NCI-H524 treated with DMSO at 0.1 percent for 48 hours (cell line): Measurements from ENCODE around the gene LXN.

Experiments used
- DNase-seq: peaks from one replicate; lab custom pipeline; 2025; lab: John Stamatoyannopoulos, UW

Gene LXN

DNA sequence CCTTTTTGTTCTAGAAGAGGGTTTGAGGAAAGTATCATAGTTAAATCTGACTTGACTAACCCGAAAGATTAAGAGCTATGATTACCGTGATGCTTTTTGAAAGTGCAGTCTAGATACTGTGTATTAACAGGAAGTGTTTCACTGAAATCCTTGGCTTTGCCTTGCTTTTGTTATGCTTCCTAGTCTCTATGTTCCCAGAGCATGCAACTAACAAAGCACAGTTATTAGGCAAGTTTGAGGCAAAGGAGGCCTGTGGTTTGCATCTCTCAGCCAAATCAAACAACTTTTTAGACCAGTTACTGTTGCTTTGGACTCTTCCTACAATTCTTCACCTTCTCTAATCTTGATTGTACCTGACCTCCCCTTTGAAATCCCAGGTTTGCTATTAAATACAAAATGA is 3.9 kb downstream of the LXN start:
- DNase-seq, result no peak

DNA sequence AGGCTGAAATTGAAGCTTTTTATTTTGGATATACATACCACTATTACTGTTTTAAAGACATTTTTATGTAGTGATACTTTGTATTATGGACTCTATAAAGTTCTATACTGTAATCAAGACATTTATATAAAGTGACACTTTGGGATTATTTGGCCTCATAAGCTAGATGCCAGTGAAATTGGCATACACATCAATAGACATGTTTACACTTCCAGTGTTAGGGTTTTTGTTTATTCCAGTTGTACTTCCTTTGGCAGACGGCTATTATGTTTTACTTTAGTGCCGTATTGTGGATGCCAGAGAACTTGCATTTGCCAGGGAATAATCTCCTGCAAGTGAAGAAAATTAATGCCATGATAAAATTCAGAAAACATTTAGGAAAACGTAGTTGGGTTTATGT is 6.0 kb downstream of the LXN start:
- DNase-seq, result no peak

DNA sequence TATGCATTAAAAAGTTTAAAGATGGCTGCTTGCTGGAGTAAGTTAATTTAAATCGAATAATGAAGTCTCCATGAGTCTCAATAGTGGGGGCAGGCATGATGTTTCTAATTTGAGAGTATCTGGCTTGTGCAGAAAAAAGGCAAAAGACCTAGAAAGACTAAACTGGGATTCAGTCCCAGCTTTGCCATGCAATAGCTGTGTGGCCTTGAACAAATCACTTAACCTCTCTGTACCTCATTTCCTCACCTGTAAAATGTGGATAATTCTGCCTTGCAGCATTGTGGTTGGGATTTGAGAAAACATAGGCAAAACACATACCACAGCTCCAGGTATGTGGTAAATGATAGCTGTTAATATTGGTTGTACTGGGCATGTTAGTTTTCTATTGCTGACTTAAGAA is 8.6 kb downstream of the LXN start:
- no peak for DNase-seq

DNA sequence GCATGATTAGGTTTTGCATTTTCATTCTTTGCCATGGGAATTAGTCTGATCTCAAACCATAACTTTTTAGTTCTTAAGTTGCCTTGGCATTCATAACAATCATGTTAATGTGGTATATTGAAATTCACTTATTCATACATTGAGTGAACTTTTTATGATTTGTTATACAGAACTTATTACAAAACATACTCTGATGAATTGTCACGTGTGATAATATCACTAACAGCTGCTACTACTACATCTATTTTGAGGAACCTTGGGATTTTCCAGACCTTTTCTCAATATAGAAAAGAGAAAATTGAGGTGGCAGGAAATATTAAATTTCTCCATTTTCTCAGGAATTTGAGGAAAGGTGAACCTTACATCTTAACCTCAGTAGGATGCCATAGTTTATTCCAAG is 9.2 kb downstream of the LXN start:
- no peak for DNase-seq

DNA sequence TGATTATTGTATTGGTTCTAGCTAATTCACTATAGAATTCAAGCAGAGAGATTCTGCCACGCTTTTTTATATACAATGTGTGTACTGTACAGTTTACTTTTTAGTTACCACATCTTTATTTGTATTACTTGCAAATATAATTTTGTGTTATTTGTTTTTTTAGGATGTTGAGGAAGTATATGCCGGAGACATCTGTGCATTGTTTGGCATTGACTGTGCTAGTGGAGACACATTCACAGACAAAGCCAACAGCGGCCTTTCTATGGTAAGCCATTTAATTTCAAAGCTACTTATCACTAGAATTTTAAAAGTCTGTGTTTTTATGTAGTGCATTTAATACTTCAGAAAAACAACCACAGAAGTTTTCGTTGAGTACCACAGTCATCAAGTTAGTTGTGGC is 11.7 kb downstream of the LXN start:
- no peak for DNase-seq

DNA sequence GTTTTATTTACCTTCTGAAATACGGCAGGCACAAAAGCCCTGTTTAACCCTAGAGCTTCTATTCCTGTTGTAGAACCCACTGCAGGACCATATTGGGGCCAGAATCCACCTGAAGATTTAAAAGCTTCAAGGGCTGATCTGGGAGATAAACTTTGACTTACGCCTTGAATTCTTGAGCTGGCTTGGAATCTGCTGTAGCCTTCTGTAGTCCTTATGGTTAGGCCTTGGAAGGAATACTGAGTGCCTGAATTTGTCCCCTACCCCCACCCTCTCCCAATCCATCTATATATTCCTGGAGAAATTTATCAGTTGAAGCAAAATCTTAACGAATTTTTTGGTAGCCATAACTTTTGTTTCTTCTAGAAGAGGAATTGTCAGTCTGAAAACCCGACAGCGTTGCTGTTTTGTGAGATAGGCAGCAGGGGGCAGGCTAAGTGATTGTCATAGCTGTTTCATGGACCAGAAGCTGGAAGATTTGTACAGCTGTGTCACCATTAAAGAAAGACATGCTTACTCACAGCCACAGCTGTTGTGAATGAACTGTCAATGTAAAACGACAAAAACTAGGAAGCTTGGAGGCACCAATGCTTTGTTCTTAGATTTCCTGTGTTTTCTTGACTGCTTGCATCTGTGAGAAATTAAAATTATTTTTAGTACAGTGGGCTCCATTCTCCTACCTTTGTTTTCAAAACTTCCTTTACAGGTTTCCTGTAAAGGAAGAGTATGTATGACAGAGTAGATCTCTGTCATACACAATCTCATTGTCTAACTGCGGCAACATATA is 12.8 kb downstream of the LXN start:
- no peak for DNase-seq

DNA sequence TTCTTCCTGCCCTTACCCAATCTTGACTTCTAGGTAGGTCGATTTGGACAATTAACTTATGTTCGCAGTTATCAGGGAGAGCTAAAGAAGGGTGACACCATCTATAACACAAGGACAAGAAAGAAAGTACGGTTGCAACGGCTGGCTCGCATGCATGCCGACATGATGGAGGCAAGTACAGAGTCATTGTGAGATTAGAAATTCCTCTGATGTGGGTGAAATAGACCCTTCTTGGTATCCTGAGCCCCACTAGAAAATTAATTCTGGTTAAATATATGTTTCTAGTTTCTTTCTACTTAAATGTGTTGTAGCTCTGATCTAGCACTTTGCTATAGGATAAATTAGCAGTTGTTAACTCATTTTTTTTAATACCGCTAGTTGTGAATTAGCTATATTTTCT is 13.6 kb downstream of the LXN start:
- no peak for DNase-seq

DNA sequence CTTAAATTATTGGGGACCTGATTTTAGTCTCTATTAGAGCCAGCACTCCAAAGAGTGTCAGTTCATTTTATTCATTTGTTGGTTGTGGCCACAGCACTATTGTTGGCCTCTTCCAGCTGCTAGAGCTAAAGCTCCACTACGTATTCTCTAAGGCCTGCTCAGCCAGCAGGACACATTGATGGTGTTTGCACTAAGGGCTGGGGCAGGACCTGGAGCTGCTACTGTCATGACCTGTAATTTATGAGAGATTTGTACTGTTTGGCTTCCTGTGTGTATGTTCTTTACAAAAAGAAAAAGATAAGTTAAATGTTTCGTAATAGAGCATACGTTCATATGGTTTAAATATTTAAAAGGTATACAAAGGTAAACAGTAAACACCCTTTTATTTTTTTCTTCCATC is 20.0 kb downstream of the LXN start:
- DNase-seq, result no peak

DNA sequence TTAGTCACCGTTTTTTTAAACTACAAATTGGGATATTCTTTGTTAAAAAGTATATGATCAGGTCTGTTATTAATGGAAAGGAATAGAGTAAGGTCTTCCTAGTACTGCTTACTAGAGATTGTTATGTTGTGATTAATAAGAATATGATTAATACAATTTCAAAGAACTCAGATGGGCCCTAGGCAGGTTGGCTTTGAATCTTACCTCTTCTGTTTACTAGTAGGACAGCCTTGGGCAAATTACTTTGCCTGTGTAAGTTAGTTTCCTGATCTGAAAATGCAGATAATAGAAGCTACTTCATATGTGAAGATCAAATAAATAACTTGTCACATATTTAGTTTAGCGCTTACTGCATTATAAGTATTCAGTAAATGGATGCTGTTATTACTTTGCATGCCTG is 21.3 kb downstream of the LXN start:
- no peak for DNase-seq

DNA sequence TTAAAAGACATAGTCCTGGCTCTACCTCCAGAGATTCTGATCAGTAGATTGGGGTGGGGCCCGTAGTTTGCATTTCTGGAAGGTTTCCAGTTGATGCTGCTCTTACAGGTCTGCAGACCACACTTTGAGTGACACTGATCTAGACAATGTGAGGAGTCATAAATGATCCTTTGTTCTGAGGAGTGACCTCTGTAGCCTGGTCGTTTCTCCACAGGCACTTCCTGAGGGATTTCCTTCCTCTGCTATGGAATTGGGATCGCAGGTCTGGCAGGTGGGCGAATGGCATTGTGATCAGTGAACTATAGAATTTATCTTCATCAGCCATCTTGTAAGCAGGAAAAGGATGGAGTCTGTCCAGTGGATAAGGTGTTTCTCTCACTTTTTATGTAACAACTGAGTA is 22.7 kb downstream of the LXN start:
- no peak for DNase-seq

DNA sequence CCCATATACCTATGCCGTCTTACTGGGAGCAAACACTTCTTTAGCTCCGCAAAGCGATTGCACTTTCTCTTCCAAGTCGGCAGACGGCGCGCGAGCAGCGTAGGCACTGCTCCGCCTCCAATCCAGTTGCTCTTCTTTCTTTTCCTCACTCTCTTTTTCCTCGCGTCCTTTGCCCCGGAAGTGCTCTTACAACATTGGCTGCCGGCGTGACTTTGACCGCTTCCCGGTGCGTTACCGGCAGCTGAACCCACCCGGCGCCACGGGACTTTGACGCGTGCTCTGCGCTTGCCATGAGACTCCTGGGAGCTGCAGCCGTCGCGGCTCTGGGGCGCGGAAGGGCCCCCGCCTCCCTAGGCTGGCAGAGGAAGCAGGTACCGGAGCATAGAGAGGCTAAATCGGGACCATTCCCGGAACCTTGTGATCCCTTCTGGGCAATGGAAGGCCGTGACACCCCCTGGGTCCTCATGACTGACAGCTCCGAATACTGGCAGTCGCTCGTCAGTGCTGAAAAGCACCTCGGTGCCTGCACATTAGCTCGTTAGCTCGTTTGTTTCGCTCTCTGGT is 28.0 kb downstream of the LXN start, which contains the start of gene GFM1:
Gene GFM1, plus strand, starts transcription at position 183 of the 564 bp plus-strand sequence. Its CDS starts 108 bp downstream, at position 291.
- DNase-seq, result peak; percentile 95

DNA sequence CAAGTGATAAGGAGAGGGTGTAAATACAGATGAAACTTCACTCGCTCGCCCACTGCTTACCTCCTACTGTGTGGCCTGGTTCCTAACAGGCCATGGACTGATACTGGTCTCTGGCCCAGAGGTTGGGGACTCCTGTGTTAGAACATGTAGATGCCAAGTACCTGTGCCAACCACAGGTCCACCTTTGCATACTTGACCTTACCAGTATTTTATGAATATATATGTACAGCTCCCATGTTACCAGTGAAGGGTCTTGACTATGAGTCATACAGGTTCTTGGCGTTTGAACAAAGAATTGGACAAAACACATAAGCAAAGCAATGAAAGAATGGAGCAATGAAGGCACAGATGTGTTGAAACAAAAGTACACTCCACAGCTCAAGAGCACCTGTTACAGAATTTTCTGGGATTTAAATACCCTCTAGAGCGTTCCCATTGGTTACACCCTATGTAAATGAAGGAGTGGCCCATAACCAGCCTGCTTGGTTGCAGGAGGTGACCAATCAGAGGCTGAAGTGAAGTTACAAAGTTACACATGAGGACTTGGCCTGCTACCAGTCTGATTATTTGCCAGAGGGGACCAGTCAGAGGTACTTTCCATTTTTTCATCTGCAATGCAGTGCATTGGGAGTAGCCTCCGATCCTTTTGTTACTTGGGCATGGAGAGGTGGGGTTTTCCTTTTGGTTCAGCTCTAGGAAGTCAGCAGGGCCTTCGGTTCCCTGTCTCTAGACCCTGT is 29.8 kb downstream of the LXN start:
- DNase-seq, result peak; percentile 10

DNA sequence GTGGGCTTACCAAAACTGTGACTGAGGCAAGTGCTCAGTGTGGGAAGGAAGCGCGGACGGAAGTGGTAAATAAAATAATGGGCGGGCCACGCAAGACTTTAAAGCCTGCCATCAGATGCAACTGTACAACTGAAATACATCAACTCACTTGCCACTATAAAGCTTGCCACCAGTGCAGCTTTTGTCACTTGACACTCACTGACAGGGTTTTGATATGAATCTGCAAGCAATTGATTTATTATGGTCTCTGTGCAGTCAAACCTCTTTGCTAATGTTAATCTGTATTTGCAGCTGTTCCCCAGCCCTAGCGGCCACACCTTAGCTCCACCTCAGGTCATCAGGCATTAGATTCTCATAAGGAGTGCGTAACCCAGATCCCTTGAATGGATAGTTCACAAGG is 30.4 kb downstream of the LXN start:
- no peak for DNase-seq

DNA sequence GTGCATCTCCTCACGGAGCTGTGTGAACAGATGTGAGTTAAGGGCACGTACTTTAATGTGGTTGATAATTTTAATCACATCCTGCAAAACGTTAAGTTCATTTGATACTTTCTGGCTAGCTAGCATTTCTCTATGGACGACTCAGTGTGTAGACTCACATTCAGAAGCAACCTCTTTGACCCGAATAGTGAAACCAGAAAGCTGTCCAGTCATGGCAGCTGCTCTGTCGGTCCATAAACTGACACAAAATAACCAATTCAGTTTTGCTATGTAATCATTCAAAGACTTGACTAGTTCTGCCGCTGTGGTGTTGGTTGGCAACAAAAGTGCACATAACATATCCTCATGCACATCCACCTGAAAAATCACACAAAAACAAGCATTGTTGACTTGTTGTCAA is 31.8 kb downstream of the LXN start:
- no peak for DNase-seq

DNA sequence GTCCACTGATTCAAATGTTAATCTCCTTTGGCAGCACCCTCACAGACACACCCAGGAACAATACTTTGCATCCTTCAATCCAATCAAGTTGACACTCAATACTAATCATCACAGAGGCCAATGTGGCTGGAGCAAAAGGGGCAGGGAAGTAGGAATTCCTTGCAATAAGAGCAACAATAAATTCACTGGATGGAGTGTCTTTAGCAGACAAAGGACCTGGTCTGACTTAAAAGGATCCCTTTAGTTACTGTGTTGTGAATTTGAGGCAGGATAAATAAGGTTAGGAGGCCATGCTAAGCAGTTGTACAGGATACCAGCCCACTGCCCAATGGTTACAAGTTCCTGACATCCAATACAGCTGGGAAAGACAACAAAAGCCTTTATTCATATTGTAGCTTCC is 40.5 kb downstream of the LXN start:
- no peak for DNase-seq

DNA sequence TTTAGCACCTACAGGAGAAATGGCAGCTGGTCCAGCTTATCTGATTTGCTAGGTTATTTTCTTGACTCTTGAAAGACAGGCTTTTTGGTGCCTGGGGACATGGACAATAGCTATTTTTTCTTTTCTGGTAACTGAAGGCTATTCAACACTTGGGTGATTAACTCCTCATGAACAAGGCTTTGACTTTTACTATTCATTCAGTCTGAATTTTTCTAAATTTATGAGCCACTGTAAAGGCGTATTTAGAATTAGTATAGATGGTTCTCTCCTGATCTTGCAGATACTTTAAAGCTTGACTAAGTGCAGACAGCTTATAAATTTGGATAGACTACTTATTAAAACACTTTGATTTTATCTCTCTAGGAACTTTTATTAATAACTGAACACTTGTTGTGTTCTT is 46.6 kb downstream of the LXN start:
- DNase-seq, result no peak

DNA sequence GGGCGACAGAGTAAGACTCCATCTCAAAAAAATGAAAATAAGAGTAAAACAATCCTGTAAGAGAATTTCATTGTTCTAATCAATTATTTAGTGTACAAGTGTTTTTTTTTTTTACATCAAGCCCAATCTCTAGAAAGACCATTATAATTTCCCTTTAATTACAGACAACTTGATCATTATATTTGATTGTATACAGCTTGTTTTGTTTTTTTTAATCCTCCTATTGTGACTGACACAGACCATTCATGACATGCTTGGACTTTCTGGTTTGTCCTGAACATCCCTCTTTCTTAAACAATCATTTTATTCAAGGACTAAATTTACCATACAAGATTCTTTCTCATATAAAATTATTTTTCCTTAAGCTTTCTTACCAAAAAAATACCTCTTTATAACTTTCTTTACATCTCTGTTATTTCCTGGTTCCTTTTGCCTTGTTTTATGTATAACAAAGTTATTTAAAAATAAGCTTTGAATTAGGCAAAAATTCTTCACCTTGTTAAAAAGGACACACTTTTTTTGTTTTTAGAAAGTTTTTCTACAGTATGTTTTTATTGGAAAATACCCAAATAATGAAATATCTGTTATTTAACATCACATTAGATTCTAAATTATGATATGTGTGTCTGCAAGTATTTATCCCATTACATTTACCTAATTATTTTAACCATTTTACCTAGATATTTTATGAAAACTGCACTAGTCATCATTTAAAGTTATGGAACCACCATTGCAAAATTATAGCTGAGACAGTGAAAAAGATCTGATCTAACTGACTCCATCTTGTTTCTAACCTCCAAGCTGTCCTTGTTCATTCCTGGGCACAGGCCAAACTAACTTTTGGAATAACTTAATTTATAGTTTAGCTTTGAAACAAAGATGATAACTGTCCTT is 54.2 kb downstream of the LXN start:
- DNase-seq, result no peak
